ENCODE data around the gene PPIF.
A peak's percentile ranks its signal among the peaks of the same experiment; 100 is the strongest.

The PPIF gene

GRCh38 chr10:79313911-79314439 is 33.3 kb upstream of the PPIF start:
- no peak for DNase-seq (ENCODE audit: low read depth)

GRCh38 chr10:79314761-79315601 is 32.3 kb upstream of the PPIF start:
- DNase-seq (ENCODE audit: low read depth), result no peak

- no peak for DNase-seq (ENCODE audit: low read depth)
Measured at GRCh38 chr10:79315602-79315920, 31.7 kb upstream of the PPIF start.

- no peak for DNase-seq (ENCODE audit: low read depth)
Measured at GRCh38 chr10:79316671-79317431, 30.4 kb upstream of the PPIF start.

GRCh38 chr10:79318369-79318768 is 28.9 kb upstream of the PPIF start:
- DNase-seq (ENCODE audit: low read depth), result no peak

GRCh38 chr10:79319115-79319771 is 28.0 kb upstream of the PPIF start:
- no peak for DNase-seq (ENCODE audit: low read depth)

- DNase-seq (ENCODE audit: low read depth), result no peak
Measured at GRCh38 chr10:79320316-79320715, 27.0 kb upstream of the PPIF start.

- peak; percentile 57 for DNase-seq (ENCODE audit: low read depth)
Measured at GRCh38 chr10:79320820-79321493, 26.3 kb upstream of the PPIF start.

- no peak for DNase-seq (ENCODE audit: low read depth)
Measured at GRCh38 chr10:79321494-79321882, 25.8 kb upstream of the PPIF start.

GRCh38 chr10:79321951-79322350 is 25.3 kb upstream of the PPIF start:
- no peak for DNase-seq (ENCODE audit: low read depth)

GRCh38 chr10:79322616-79323543 is 24.4 kb upstream of the PPIF start:
- no peak for DNase-seq (ENCODE audit: low read depth)

- no peak for DNase-seq (ENCODE audit: low read depth)
Measured at GRCh38 chr10:79323602-79324001, 23.7 kb upstream of the PPIF start.

- no peak for DNase-seq (ENCODE audit: low read depth)
Measured at GRCh38 chr10:79324032-79324695, 23.1 kb upstream of the PPIF start.

- DNase-seq (ENCODE audit: low read depth), result no peak
Measured at GRCh38 chr10:79326361-79327089, 20.7 kb upstream of the PPIF start.

GRCh38 chr10:79327090-79327457 is 20.2 kb upstream of the PPIF start:
- no peak for DNase-seq (ENCODE audit: low read depth)

- DNase-seq (ENCODE audit: low read depth), result no peak
Measured at GRCh38 chr10:79328147-79328701, 19.0 kb upstream of the PPIF start.

- DNase-seq (ENCODE audit: low read depth), result no peak
Measured at GRCh38 chr10:79328737-79329504, 18.3 kb upstream of the PPIF start.

- no peak for DNase-seq (ENCODE audit: low read depth)
Measured at GRCh38 chr10:79329529-79329928, 17.7 kb upstream of the PPIF start.

GRCh38 chr10:79331226-79331625 is 16.0 kb upstream of the PPIF start:
- no peak for DNase-seq (ENCODE audit: low read depth)

Measured in fibroblast of the conjunctiva (primary cell).